A673 (cell line): Measurements from ENCODE around the gene HLA-F.

Experiments used
- CTCF ChIP-seq: fragments of 300-800, 200-600 bp; sonication (generic); conservative IDR thresholded peaks from 2 replicates; pipeline ENCODE4 v1.5.1; 2017; ENCODE audit warnings: low read depth, mild to moderate bottlenecking, antibody characterized with exemption, low read length, moderate library complexity, mixed read lengths
- EZH2 ChIP-seq: fragments of 200-600 bp; sonication (generic); IDR thresholded peaks from 2 replicates; pipeline ENCODE4 v1.6.1; 2017; ENCODE audit warnings: borderline replicate concordance, low read depth, mild to moderate bottlenecking, mixed read lengths, antibody characterized with exemption, low read length; ENCODE audit not compliant: poor library complexity, severe bottlenecking

GRCh38 chr6:29737707-29738630, 14.7 kb downstream of the HLA-F start:
- TF ChIP-seq CTCF: peak; percentile 69
- TF ChIP-seq EZH2: no peak
